HepG2 (cell line): ENCODE data around the gene KCNQ2. TPM values are rescaled to one million over a fixed set of nuclear protein-coding genes. Genes with fewer than 3 reads are reported as not detected.

Experiments used
- ATAC-seq: fragments of 200-7000 bp; cut with Tn5 transposase; 3 replicates; pipeline ENCODE4 v1.9.1; 2020; ENCODE audit warnings: mild to moderate bottlenecking, moderate library complexity
- BruUV-seq: library from RNA; stranded (reverse); fragments of 400-500 nt; replicated peaks from 2 replicates; lab custom pipeline; 2021; lab: Mats Ljungman, UMichigan
- CTCF ChIA-PET: fragments of 300-600 bp; formaldehyde crosslinking; extraction: SDS; loops from one replicate; lab custom pipeline; 2021; ENCODE audit warnings: low total read pairs, inconsistent platforms, low intra/inter-chr PET ratio; lab: Yijun Ruan, JAX
- POLR2A ChIA-PET: fragments of 350-600 bp; sonication (Branson Sonifier 250); formaldehyde crosslinking; loops from one replicate; lab custom pipeline; 2020; ENCODE audit warnings: antibody characterized with exemption, inconsistent platforms; lab: Yijun Ruan, JAX
- DNase-seq: peaks from one replicate; pipeline ENCODE4 v3.0.0-alpha.2; 2015; ENCODE audit warnings: low spot score
- FAIRE-seq: peaks from 3 replicates; lab custom pipeline; 2011; peaks lifted over from hg19 to GRCh38; lab: Jason Lieb, UNC
- H2AFZ ChIP-seq: one replicate; pipeline ENCODE4 v1.6.1; 2011; ENCODE audit warnings: low read length, inconsistent platforms
- H3K27ac ChIP-seq: fragments of 300-600 bp; 3 replicates; pipeline ENCODE4 v1.8.0; 2011; ENCODE audit warnings: mixed run types, mild to moderate bottlenecking, mixed read lengths, low read length, inconsistent platforms; ENCODE audit not compliant: insufficient read depth; ENCODE audit errors: extremely low read length
- H3K27me3 ChIP-seq, 2 experiments: fragments of 200-600 bp in 1 of 2; 2 replicates in 1 of 2; 3 replicates in 1 of 2; pipeline versions ENCODE4 v1.6.0 to v1.8.0; 2011; ENCODE audit warnings: low read length in 2 of 2, mild to moderate bottlenecking in 2 of 2, moderate library complexity in 2 of 2, inconsistent platforms in 1 of 2; ENCODE audit not compliant: insufficient read depth in 2 of 2, control insufficient read depth in 1 of 2
- H3K36me3 ChIP-seq, 2 experiments: fragments of 200-600 bp in 1 of 2; replicated peaks in 1 of 2; 2 replicates in 1 of 2; 3 replicates in 1 of 2; pipeline versions ENCODE4 v1.5.1 to v1.8.0; 2011; ENCODE audit warnings: low read length in 2 of 2, inconsistent platforms in 1 of 2; ENCODE audit not compliant: insufficient read depth in 2 of 2, control insufficient read depth in 1 of 2
- H3K4me1 ChIP-seq: 2 replicates; pipeline ENCODE4 v1.5.1; 2012; ENCODE audit warnings: low read length, inconsistent platforms; ENCODE audit not compliant: insufficient read depth
- H3K4me2 ChIP-seq: 2 replicates; pipeline ENCODE4 v1.6.0; 2011; ENCODE audit warnings: low read depth, low read length, inconsistent platforms
- H3K4me3 ChIP-seq, 3 experiments: fragments of 200-600 bp in 1 of 3; sonication (generic), shearing (Covaris generic) in 1 of 3; replicated peaks in 1 of 3; 2 replicates each; pipeline ENCODE4 v1.5.1; 2011 to 2016; ENCODE audit warnings: low read length in 3 of 3, inconsistent platforms in 2 of 3, low read depth in 2 of 3, mild to moderate bottlenecking in 2 of 3, control low read depth in 1 of 3, mixed read lengths in 1 of 3; ENCODE audit not compliant: insufficient read depth in 1 of 3
- H3K79me2 ChIP-seq: one replicate; pipeline ENCODE4 v1.6.1; 2011; ENCODE audit warnings: low read length, inconsistent platforms; ENCODE audit not compliant: insufficient read depth
- H3K9ac ChIP-seq: 2 replicates; pipeline ENCODE4 v1.6.0; 2011; ENCODE audit warnings: mild to moderate bottlenecking, low read depth, low read length, inconsistent platforms; ENCODE audit not compliant: insufficient read depth
- H3K9me3 ChIP-seq: 2 replicates; pipeline ENCODE4 v1.5.1; 2012; ENCODE audit warnings: mild to moderate bottlenecking, low read length
- H4K20me1 ChIP-seq: 2 replicates; pipeline ENCODE4 v1.6.0; 2011; ENCODE audit warnings: inconsistent platforms, mild to moderate bottlenecking, low read length, moderate library complexity; ENCODE audit not compliant: insufficient read depth
- HDAC6 ChIP-seq: fragments of 200-600 bp; sonication (generic); IDR thresholded peaks from 2 replicates; pipeline ENCODE4 v1.7.0; 2017; ENCODE audit warnings: mild to moderate bottlenecking, antibody characterized with exemption, low read length, low read depth
- HNRNPH1 ChIP-seq: fragments of 200-400 bp; formaldehyde crosslinking; optimal IDR thresholded peaks from 2 replicates; pipeline ENCODE3; 2017; ENCODE audit warnings: mild to moderate bottlenecking, low read depth, low read length
- MEIS1 ChIP-seq: sonication (generic); formaldehyde crosslinking; IDR thresholded peaks from 2 replicates; pipeline ENCODE4 v1.9.0; 2021; ENCODE audit warnings: mild to moderate bottlenecking, missing genetic modification reagents, moderate library complexity, borderline replicate concordance
- NFIB ChIP-seq: sonication (generic); formaldehyde crosslinking; IDR thresholded peaks from 2 replicates; pipeline ENCODE4 v1.9.0; 2021; ENCODE audit warnings: missing genetic modification reagents, mild to moderate bottlenecking, borderline replicate concordance
- NFKBIZ ChIP-seq: IDR thresholded peaks from 2 replicates; pipeline ENCODE4 v1.6.1; 2018; ENCODE audit warnings: missing genetic modification reagents, missing compliant biosample characterization
- PCBP1 ChIP-seq: fragments of 200-400 bp; formaldehyde crosslinking; IDR thresholded peaks from 2 replicates; pipeline ENCODE4 v1.6.1; 2017; ENCODE audit warnings: mild to moderate bottlenecking, low read depth, low read length, borderline replicate concordance
- SRSF1 ChIP-seq: fragments of 200-400 bp; formaldehyde crosslinking; optimal IDR thresholded peaks from 2 replicates; pipeline ENCODE3; 2017; ENCODE audit warnings: mild to moderate bottlenecking, low read depth, low read length, moderate library complexity
- ZFP36 ChIP-seq: fragments of 150-350 bp; IDR thresholded peaks from 2 replicates; pipeline ENCODE4 v1.6.1; 2018; ENCODE audit warnings: borderline replicate concordance, low read length, low read depth; ENCODE audit not compliant: partially characterized antibody
- ZMYM4 ChIP-seq: sonication (generic); formaldehyde crosslinking; IDR thresholded peaks from 2 replicates; pipeline ENCODE4 v1.8.1; 2023; ENCODE audit warnings: mild to moderate bottlenecking, missing genetic modification reagents
- ZNF350 ChIP-seq: sonication (generic); formaldehyde crosslinking; IDR thresholded peaks from 2 replicates; pipeline ENCODE4 v1.4.0; 2020; ENCODE audit warnings: mild to moderate bottlenecking, low read depth, missing genetic modification reagents, borderline replicate concordance
- ZNF496 ChIP-seq: sonication (generic); formaldehyde crosslinking; IDR thresholded peaks from 2 replicates; pipeline ENCODE4 v1.8.1; 2023; ENCODE audit warnings: mild to moderate bottlenecking, moderate library complexity, missing genetic modification reagents; ENCODE audit not compliant: insufficient replicate concordance
- ZNF577 ChIP-seq: sonication (generic); formaldehyde crosslinking; IDR thresholded peaks from 2 replicates; pipeline ENCODE4 v1.4.0; 2020; ENCODE audit warnings: mild to moderate bottlenecking, low read depth, missing genetic modification reagents, borderline replicate concordance
- WGBS: methylation state at CpG from one replicate; pipeline ENCODE4 v1.1.6; 2017; ENCODE audit warnings: low lambda C conversion rate; 5-methylcytosine and 5-hydroxymethylcytosine counted together
- in situ Hi-C: cut with HindIII; loops from 2 replicates; pipeline ENCODE4 v1.10.0; 2017; ENCODE audit warnings: low pct_unique_long_range_greater_than_20kb; ENCODE audit not compliant: extremely low pct_ligation_motif_present
- intact Hi-C: fragments of 100-400 bp; cut with micrococcal nuclease; formaldehyde crosslinking; loops from one replicate; pipeline ENCODE4 v1.10.0; 2022; ENCODE audit not compliant: unreplicated experiment
- polyA plus RNA-seq, 8 experiments: library from polyadenylated mRNA; depleted of rRNA in 3 of 8; stranded (reverse) in 7 of 8; unstranded in 1 of 8; fragments of >200 nt; fragmentation: Illumina TruSeq in 4 of 8; extraction: Trizol in 4 of 8; gene quantifications; 2 replicates each; pipeline versions ENCODE4 v1.2.1 to v1.2.3, GENCODE V29; 2011 to 2016; ENCODE audit warnings: low read depth in 4 of 8, missing spikeins in 1 of 8, mixed read lengths in 1 of 8; ENCODE audit not compliant: insufficient read depth in 1 of 8
- total RNA-seq, 5 experiments: library from RNA; depleted of rRNA; stranded (reverse); fragments of >200 nt; fragmentation: Illumina TruSeq; extraction: Trizol; gene quantifications; 2 replicates each; pipeline ENCODE4 v1.2.3, GENCODE V29; 2016; ENCODE audit warnings: low read depth in 1 of 5
- TF ChIP-seq, protein P1 (sequence below): sonication (generic); formaldehyde crosslinking; conservative IDR thresholded peaks from 2 replicates; pipeline ENCODE4 v1.4.0; 2020; ENCODE audit warnings: missing genetic modification reagents
- TF ChIP-seq, protein P2 (sequence below): IDR thresholded peaks from 2 replicates; pipeline ENCODE4 v1.6.1; 2018; ENCODE audit warnings: missing genetic modification reagents, mild to moderate bottlenecking, missing compliant biosample characterization
- TF ChIP-seq, protein P3 (sequence below): IDR thresholded peaks from 2 replicates; pipeline ENCODE4 v1.4.0; 2020; ENCODE audit warnings: mild to moderate bottlenecking, missing genetic modification reagents

The KCNQ2 gene
- total and polyA plus RNA-seq, 2 of the 13 experiments (the other 11 are each of a cell fraction or from before 2014, with no cell fraction given) = not detected

DNA sequence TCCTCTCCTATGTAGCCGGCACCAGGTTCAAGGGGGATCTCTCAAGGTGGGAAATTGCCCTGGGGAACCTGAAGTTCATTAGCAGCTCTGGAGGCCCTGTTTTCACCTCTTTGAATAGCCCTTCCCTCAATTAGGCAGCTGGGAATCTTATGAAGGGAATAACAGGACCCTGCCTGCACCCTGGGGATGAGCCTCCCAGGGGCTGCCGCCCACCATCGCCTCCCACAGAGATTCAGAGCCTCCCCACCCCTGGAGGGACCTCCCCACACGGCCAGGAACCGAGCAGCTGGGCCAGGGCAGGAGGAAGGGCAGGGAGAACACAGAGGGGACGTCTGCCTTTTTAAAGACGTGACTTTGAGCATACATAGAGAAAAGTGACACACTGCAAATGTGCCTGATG lies 31.1 kb upstream of the KCNQ2 start:
- ChIA-PET POLR2A (no interaction called here), CTCF (no interaction called here)
- no peak overlapping the region for H2AFZ ChIP-seq
- no TSS peak for BruUV-seq
- H3K4me1 ChIP-seq = no peaks in the 10 kb centered on the region
- H3K4me3 ChIP-seq = no peak overlapping the region
- no peak overlapping the region for H3K9ac ChIP-seq
- H3K4me2 ChIP-seq = no peak overlapping the region
- ATAC-seq (no peak), DNase-seq (no peak), FAIRE-seq (no peak)
- in situ Hi-C loops = no loop called here
- 4% methylated on average over 6 of the region's 7 CpGs for WGBS
- no peaks in the 10 kb centered on the region for H3K36me3 ChIP-seq
- no peaks in the 10 kb centered on the region; the same call in 1 of the 2 replicates for H4K20me1 ChIP-seq
- peaks cover 26 to 89% of the 10 kb centered on the region in 2 experiments; a peak in 4 of 5 replicates for H3K27me3 ChIP-seq
- H3K79me2 ChIP-seq = no peaks in the 10 kb centered on the region
- intact Hi-C loops = no loop called here
- H3K9me3 ChIP-seq = no peaks in the 10 kb centered on the region
- H3K27ac ChIP-seq = no peak overlapping the region
- TF ChIP-seq NFIB (CRISPR knock-in tag) = no peak
- TF ChIP-seq, protein P1, sequence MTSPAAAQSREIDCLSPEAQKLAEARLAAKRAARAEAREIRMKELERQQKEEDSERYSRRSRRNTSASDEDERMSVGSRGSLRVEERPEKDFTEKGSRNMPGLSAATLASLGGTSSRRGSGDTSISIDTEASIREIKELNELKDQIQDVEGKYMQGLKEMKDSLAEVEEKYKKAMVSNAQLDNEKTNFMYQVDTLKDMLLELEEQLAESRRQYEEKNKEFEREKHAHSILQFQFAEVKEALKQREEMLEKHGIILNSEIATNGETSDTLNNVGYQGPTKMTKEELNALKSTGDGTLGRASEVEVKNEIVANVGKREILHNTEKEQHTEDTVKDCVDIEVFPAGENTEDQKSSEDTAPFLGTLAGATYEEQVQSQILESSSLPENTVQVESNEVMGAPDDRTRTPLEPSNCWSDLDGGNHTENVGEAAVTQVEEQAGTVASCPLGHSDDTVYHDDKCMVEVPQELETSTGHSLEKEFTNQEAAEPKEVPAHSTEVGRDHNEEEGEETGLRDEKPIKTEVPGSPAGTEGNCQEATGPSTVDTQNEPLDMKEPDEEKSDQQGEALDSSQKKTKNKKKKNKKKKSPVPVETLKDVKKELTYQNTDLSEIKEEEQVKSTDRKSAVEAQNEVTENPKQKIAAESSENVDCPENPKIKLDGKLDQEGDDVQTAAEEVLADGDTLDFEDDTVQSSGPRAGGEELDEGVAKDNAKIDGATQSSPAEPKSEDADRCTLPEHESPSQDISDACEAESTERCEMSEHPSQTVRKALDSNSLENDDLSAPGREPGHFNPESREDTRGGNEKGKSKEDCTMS (CRISPR knock-in tag) = no peak
- TF ChIP-seq, protein P2, sequence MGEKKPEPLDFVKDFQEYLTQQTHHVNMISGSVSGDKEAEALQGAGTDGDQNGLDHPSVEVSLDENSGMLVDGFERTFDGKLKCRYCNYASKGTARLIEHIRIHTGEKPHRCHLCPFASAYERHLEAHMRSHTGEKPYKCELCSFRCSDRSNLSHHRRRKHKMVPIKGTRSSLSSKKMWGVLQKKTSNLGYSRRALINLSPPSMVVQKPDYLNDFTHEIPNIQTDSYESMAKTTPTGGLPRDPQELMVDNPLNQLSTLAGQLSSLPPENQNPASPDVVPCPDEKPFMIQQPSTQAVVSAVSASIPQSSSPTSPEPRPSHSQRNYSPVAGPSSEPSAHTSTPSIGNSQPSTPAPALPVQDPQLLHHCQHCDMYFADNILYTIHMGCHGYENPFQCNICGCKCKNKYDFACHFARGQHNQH = no peak
- no peak for TF ChIP-seq ZNF350 (CRISPR knock-in tag)
- TF ChIP-seq MEIS1 (CRISPR knock-in tag) = no peak
- no peak for TF ChIP-seq ZNF496 (CRISPR knock-in tag)
- TF ChIP-seq NFKBIZ = no peak
- TF ChIP-seq, protein P3, sequence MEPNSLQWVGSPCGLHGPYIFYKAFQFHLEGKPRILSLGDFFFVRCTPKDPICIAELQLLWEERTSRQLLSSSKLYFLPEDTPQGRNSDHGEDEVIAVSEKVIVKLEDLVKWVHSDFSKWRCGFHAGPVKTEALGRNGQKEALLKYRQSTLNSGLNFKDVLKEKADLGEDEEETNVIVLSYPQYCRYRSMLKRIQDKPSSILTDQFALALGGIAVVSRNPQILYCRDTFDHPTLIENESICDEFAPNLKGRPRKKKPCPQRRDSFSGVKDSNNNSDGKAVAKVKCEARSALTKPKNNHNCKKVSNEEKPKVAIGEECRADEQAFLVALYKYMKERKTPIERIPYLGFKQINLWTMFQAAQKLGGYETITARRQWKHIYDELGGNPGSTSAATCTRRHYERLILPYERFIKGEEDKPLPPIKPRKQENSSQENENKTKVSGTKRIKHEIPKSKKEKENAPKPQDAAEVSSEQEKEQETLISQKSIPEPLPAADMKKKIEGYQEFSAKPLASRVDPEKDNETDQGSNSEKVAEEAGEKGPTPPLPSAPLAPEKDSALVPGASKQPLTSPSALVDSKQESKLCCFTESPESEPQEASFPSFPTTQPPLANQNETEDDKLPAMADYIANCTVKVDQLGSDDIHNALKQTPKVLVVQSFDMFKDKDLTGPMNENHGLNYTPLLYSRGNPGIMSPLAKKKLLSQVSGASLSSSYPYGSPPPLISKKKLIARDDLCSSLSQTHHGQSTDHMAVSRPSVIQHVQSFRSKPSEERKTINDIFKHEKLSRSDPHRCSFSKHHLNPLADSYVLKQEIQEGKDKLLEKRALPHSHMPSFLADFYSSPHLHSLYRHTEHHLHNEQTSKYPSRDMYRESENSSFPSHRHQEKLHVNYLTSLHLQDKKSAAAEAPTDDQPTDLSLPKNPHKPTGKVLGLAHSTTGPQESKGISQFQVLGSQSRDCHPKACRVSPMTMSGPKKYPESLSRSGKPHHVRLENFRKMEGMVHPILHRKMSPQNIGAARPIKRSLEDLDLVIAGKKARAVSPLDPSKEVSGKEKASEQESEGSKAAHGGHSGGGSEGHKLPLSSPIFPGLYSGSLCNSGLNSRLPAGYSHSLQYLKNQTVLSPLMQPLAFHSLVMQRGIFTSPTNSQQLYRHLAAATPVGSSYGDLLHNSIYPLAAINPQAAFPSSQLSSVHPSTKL (CRISPR knock-in tag) = no peak
- TF ChIP-seq ZNF577 (CRISPR knock-in tag) = no peak
- no peak for TF ChIP-seq PCBP1
- no peak for TF ChIP-seq ZMYM4 (CRISPR knock-in tag)
- no peak for TF ChIP-seq HNRNPH1
- TF ChIP-seq HDAC6 = no peak
- no peak for TF ChIP-seq SRSF1
- no peak for TF ChIP-seq ZFP36
